GM06990 (cell line): ENCODE data around the gene MAP1B.

Experiments used
- DNase-seq: peaks from one replicate; pipeline ENCODE4 v3.0.0-alpha.2; 2011; ENCODE audit not compliant: insufficient read length; ENCODE audit errors: extremely low read depth
- H3K27me3 ChIP-seq: replicated peaks from 2 replicates; pipeline ENCODE4 v1.6.0; 2011; ENCODE audit warnings: low read length; ENCODE audit not compliant: control insufficient read depth, insufficient read depth
- H3K36me3 ChIP-seq: 2 replicates; pipeline ENCODE4 v1.5.1; 2011; ENCODE audit warnings: low read length; ENCODE audit not compliant: control insufficient read depth, insufficient read depth
- H3K4me3 ChIP-seq: replicated peaks from 2 replicates; pipeline ENCODE4 v1.5.1; 2011; ENCODE audit warnings: low read depth, mild to moderate bottlenecking, control low read depth, low read length
- CTCF ChIP-seq: IDR thresholded peaks from 2 replicates; pipeline ENCODE4 v1.5.1; 2011; ENCODE audit warnings: low read length, control low read depth, mild to moderate bottlenecking, inconsistent platforms; ENCODE audit not compliant: insufficient read depth, poor library complexity, severe bottlenecking

MAP1B gene

GRCh38 chr5:72144762-72145161 is 37.5 kb downstream of the MAP1B start:
- no peak for TF ChIP-seq CTCF
- DNase-seq = no peak
- H3K36me3 ChIP-seq = no peaks in the 10 kb centered on the region

GRCh38 chr5:72145348-72145747 is 38.1 kb downstream of the MAP1B start:
- Histone ChIP-seq H3K4me3 (no peak overlapping the region), H3K36me3 (no peaks in the 10 kb centered on the region), H3K27me3 (no peaks in the 10 kb centered on the region)
- no peak for DNase-seq
- TF ChIP-seq CTCF = no peak

More at GRCh38 chr5:72144762-72145161, 37.5 kb downstream of the MAP1B start:
- no peak overlapping the region for H3K4me3 ChIP-seq
- H3K27me3 ChIP-seq = no peaks in the 10 kb centered on the region

- Histone ChIP-seq H3K36me3 (no peaks in the 10 kb centered on the region), H3K4me3 (no peak overlapping the region), H3K27me3 (no peaks in the 10 kb centered on the region)
- TF ChIP-seq CTCF = no peak
- no peak for DNase-seq
Measured at GRCh38 chr5:72146056-72146455, 38.8 kb downstream of the MAP1B start.

- TF ChIP-seq CTCF = no peak
- no peaks in the 10 kb centered on the region for H3K36me3 ChIP-seq
- H3K27me3 ChIP-seq = no peaks in the 10 kb centered on the region
- no peak overlapping the region for H3K4me3 ChIP-seq
- DNase-seq = no peak
Measured at GRCh38 chr5:72147569-72147968, 40.3 kb downstream of the MAP1B start.

GRCh38 chr5:72149742-72150141 is 42.5 kb downstream of the MAP1B start:
- Histone ChIP-seq H3K36me3 (no peaks in the 10 kb centered on the region), H3K4me3 (no peak overlapping the region), H3K27me3 (no peaks in the 10 kb centered on the region)
- no peak for TF ChIP-seq CTCF
- no peak for DNase-seq

- no peaks in the 10 kb centered on the region for H3K27me3 ChIP-seq
- TF ChIP-seq CTCF = no peak
- no peak overlapping the region for H3K4me3 ChIP-seq
- H3K36me3 ChIP-seq = no peaks in the 10 kb centered on the region
- no peak for DNase-seq
Measured at GRCh38 chr5:72151169-72151568, 43.9 kb downstream of the MAP1B start.
